SK-N-SH (cell line): ENCODE results near the gene HJV.

Experiments used
- CTCF ChIP-seq: fragments of 200-600 bp; sonication (generic); IDR thresholded peaks from 2 replicates; pipeline ENCODE4 v1.6.1; 2017; ENCODE audit warnings: antibody characterized with exemption, mild to moderate bottlenecking, moderate library complexity
- EP300 ChIP-seq, 2 experiments: IDR thresholded peaks; 2 replicates each; pipeline versions ENCODE4 v1.4.0 to v1.6.1; 2012; ENCODE audit warnings: borderline replicate concordance in 1 of 2, low read depth in 1 of 2, low read length in 1 of 2
- JUND ChIP-seq: IDR thresholded peaks from 2 replicates; pipeline ENCODE4 v1.4.0; 2012
- MEF2A ChIP-seq: IDR thresholded peaks from 2 replicates; pipeline ENCODE4 v1.4.0; 2012; ENCODE audit warnings: low read depth, borderline replicate concordance
- MXI1 ChIP-seq: IDR thresholded peaks from 2 replicates; pipeline ENCODE4 v1.6.1; 2012; ENCODE audit warnings: mild to moderate bottlenecking, low read depth, low read length, improper control_type of control experiment
- RAD21 ChIP-seq: IDR thresholded peaks from 2 replicates; pipeline ENCODE4 v1.6.1; 2012; ENCODE audit warnings: mild to moderate bottlenecking, low read length
- YY1 ChIP-seq: IDR thresholded peaks from 2 replicates; pipeline ENCODE4 v1.4.0; 2012; ENCODE audit warnings: low read depth, mild to moderate bottlenecking

DNA sequence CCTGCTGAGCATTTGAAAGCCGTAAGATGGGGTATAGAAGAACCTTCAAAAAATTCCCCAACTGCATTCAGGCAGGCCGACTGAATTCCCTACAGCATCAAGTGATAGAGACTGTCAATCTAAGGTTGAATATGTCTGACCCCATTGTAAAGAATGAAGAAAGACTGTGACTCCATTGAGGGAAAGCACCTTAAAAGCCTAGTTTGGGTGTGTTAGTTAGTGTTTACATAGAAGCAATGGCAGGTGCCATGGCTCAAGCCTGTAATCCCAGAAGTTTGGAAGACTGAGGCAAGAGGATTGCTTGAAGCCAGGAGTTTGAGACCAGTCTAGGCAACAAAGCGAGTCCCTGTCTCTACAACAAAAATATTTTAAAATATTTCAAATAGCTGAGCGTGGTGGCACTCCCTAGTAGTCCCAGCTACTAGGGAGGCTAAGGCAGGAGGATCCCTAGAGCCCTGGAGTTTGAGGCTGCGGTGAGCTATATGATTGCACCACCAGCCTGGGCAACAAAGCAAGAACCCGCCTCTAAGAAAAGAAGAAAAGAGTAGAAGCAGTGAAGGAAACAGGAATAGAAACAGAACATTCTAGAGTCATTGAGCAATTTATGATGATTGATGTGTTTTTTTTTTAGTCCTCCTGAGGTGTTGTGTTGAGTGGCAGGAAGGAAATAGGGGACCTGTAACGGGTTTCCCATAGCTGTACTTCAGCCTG is 41.6 kb downstream of the HJV start:
- TF ChIP-seq JUND (no peak), CTCF (no peak), RAD21 (no peak), MXI1 (no peak), YY1 (no peak), EP300 (IDR thresholded peaks at IDR 0.05; ENCODE audit: borderline replicate concordance in 1 of 2, low read depth in 1 of 2, low read length in 1 of 2) (no peak), MEF2A (no peak)
